ENCODE data around the gene RBM28.

The RBM28 gene

DNA sequence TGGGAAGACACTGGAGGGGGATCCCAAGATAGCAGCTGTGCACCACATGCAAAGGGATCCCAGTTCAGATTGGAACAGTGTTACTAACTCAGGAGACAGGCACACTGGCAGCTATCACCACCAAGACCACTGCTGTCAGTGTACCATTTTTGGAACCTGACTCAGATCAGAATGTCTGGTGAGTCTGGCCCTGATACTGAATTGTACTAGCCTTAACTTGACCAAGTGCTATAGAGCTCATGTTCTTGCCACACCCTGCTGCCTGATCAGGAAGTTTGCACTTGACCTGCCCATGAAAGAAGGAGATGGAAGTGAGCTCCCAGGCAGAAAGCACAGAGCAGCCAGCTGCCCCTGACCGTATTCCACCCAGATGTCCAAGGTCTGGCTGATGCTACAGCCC, 22.6 kb upstream of the RBM28 start:
- Histone ChIP-seq H3K27ac (no peak overlapping the region), H3K27me3 (no peaks in the 10 kb centered on the region), H3K9me3 (no peaks in the 10 kb centered on the region), H3K4me1 (ENCODE audit: control insufficient read depth in 1 of 2, insufficient read depth in 1 of 2, low read depth in 1 of 2, low read length in 1 of 2) (peaks cover 16 to 19% of the 10 kb centered on the region in 2 experiments), H3K4me3 (ENCODE audit: low read depth in 1 of 2, low read length in 1 of 2) (no peak overlapping the region), H3K36me3 (no peaks in the 10 kb centered on the region)
- TF ChIP-seq, protein P1, sequence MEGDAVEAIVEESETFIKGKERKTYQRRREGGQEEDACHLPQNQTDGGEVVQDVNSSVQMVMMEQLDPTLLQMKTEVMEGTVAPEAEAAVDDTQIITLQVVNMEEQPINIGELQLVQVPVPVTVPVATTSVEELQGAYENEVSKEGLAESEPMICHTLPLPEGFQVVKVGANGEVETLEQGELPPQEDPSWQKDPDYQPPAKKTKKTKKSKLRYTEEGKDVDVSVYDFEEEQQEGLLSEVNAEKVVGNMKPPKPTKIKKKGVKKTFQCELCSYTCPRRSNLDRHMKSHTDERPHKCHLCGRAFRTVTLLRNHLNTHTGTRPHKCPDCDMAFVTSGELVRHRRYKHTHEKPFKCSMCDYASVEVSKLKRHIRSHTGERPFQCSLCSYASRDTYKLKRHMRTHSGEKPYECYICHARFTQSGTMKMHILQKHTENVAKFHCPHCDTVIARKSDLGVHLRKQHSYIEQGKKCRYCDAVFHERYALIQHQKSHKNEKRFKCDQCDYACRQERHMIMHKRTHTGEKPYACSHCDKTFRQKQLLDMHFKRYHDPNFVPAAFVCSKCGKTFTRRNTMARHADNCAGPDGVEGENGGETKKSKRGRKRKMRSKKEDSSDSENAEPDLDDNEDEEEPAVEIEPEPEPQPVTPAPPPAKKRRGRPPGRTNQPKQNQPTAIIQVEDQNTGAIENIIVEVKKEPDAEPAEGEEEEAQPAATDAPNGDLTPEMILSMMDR (IDR thresholded peaks at IDR 0.05) = no peak

DNA sequence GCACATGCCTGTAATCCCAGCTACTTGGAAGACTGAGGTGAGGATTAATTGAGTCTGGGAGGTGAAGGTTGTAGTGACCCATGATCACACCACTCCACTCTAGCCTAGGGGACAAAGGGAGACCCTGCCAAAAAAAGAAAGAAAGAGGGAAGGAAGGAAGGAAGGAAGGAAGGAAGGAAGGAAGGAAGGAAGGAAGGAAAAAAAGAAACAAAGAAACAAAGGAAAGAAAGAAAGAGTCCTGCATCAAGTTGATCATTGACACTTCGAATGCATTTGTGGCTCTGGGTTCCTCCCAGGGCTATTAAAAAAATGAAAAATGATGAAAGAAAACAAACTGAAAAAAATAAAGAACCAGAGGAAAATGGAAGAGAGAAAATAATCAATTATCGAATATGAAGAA, 21.7 kb upstream of the RBM28 start:
- no peak overlapping the region for H3K4me3 ChIP-seq (ENCODE audit: low read depth in 1 of 2, low read length in 1 of 2)
- no peaks in the 10 kb centered on the region for H3K9me3 ChIP-seq
- no peak overlapping the region for H3K27ac ChIP-seq
- TF ChIP-seq, protein P1 (IDR thresholded peaks at IDR 0.05) = no peak
- H3K36me3 ChIP-seq = no peaks in the 10 kb centered on the region
- no peaks in the 10 kb centered on the region for H3K27me3 ChIP-seq
- peaks cover 23 to 27% of the 10 kb centered on the region in 2 experiments for H3K4me1 ChIP-seq (ENCODE audit: control insufficient read depth in 1 of 2, insufficient read depth in 1 of 2, low read depth in 1 of 2, low read length in 1 of 2)

DNA sequence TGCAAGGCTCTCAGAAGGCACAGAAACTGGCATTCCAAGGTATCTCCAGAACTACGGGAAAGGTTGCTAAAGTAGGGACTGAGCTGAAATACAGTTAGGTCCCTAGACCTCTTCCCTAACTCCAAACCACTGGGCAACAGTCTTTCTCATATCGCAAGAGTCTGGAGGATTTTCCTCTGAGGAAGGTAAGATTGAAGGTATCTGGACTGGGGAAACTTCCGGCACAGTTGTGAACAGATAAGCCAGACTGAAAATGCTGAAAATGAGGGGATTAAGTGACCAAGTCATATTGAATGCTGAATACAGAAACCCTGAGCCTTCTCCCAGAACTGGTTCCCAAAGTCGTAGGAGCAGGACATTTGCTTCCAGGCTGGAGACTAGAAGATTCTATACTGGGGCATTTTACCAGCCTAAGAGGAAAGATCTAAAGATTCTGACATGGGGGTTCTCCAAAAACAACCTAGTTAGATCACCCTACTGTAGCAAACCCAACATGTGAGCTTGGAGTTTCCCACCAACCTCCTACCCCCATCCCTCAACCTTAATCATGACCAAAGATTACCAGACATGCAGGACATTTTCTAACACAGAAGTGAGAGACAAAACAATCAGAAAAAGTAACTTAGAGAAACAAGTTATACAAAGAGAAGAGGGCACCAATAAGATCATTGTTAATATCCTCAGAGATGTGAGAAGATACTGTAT, 20.6 kb upstream of the RBM28 start:
- Histone ChIP-seq H3K36me3 (no peaks in the 10 kb centered on the region), H3K4me3 (ENCODE audit: low read depth in 1 of 2, low read length in 1 of 2) (no peak overlapping the region), H3K4me1 (ENCODE audit: control insufficient read depth in 1 of 2, insufficient read depth in 1 of 2, low read depth in 1 of 2, low read length in 1 of 2) (peaks cover 34 to 38% of the 10 kb centered on the region in 2 experiments), H3K27me3 (no peaks in the 10 kb centered on the region), H3K27ac (no peak overlapping the region), H3K9me3 (no peaks in the 10 kb centered on the region)
- TF ChIP-seq, protein P1 (IDR thresholded peaks at IDR 0.05) = no peak

DNA sequence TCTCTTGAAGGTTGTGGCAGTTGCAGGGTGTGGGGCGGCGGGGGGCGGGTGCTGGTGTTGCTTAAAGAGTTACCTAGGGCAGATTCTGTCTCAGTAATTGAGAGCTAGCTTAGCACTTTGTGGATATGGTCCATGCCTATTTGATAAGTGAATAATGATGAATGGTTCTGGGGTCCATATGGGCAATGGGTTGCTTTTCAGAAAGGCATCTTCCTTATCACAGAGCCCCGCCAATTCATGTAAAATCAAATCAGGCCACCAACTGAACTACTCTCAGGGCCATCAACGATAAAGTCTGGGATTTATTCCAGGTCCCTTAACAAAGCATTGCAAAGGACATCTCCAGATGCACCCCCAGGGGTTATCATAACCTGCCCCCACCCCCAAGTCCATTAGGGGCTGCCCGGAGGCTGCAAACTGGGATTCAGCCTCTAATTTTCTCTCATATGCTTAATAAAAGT, 19.6 kb upstream of the RBM28 start:
- Histone ChIP-seq H3K4me1 (ENCODE audit: control insufficient read depth in 1 of 2, insufficient read depth in 1 of 2, low read depth in 1 of 2, low read length in 1 of 2) (peaks cover 44 to 48% of the 10 kb centered on the region in 2 experiments), H3K27ac (no peak overlapping the region), H3K4me3 (ENCODE audit: low read depth in 1 of 2, low read length in 1 of 2) (no peak overlapping the region), H3K9me3 (no peaks in the 10 kb centered on the region), H3K36me3 (no peaks in the 10 kb centered on the region), H3K27me3 (no peaks in the 10 kb centered on the region)
- TF ChIP-seq, protein P1 (IDR thresholded peaks at IDR 0.05) = no peak

DNA sequence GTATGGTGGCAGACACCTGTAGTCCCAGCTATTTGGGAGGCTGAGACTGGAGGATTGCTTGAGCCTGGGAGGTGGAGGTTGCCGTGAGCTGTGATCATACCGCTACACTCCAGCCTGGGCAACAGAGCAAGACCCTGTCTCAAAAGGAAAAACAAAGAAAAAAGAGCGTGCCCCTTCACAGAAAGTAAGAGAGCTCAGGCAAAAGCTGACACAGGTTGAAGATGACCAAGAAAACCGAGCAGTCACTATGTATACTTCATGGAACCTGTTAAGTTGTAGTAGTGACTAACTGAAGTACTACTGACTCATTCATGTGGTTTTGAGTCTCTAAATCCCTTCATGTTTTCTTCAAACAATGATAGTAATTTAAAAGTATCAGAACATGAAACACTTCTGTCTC, 19.0 kb upstream of the RBM28 start:
- Histone ChIP-seq H3K4me3 (ENCODE audit: low read depth in 1 of 2, low read length in 1 of 2) (no peak overlapping the region), H3K36me3 (no peaks in the 10 kb centered on the region), H3K27me3 (no peaks in the 10 kb centered on the region), H3K4me1 (ENCODE audit: control insufficient read depth in 1 of 2, insufficient read depth in 1 of 2, low read depth in 1 of 2, low read length in 1 of 2) (peaks cover 50 to 55% of the 10 kb centered on the region in 2 experiments), H3K9me3 (no peaks in the 10 kb centered on the region), H3K27ac (no peak overlapping the region)
- TF ChIP-seq, protein P1 (IDR thresholded peaks at IDR 0.05) = no peak
